ENCODE measurements around the gene PNCK. TPM values are rescaled to one million over a fixed set of nuclear protein-coding genes. Genes with fewer than 3 reads are reported as not detected.
"Not testable (repeated sequence)": the region's sequence is repeated elsewhere in the genome, so short reads cannot be mapped to it uniquely, and the experiment has no call there.

The PNCK gene
- total RNA-seq, 4 donors from 2014 or later: 0.46 to 0.60 TPM; not detected in 2

- TF ChIP-seq CTCF (IDR thresholded peaks at IDR 0.05): no peak
- ATAC-seq (ENCODE audit: low FRiP score): no peak
- DNase-seq (ENCODE audit: low spot score): no peak
Observed at GRCh38 chrX:153688071-153688470, 14.5 kb upstream of the PNCK start.

GRCh38 chrX:153687121-153688039 is 13.8 kb upstream of the PNCK start, which contains the start of gene SLC6A8:
TSS of gene SLC6A8 (plus strand) at chrX:153687926. CDS start at chrX:153688575, 649 bp downstream.
- DNase-seq (ENCODE audit: low spot score) (peak; percentile 34), ATAC-seq (ENCODE audit: low FRiP score) (peak; percentile 47)
- no peak for TF ChIP-seq CTCF (IDR thresholded peaks at IDR 0.05)

GRCh38 chrX:153686711-153687110 is 13.1 kb upstream of the PNCK start:
- no peak for ATAC-seq (ENCODE audit: low FRiP score)

GRCh38 chrX:153685751-153686696 is 12.4 kb upstream of the PNCK start:
- ATAC-seq (ENCODE audit: low FRiP score): no peak
- TF ChIP-seq CTCF (IDR thresholded peaks at IDR 0.05): no peak
- no peak for DNase-seq (ENCODE audit: low spot score)

More at GRCh38 chrX:153686711-153687110, 13.1 kb upstream of the PNCK start:
- no peak for TF ChIP-seq CTCF (IDR thresholded peaks at IDR 0.05)
- DNase-seq (ENCODE audit: low spot score): no peak

- TF ChIP-seq CTCF (IDR thresholded peaks at IDR 0.05): no peak
- no peak for DNase-seq (ENCODE audit: low spot score)
- no peak for ATAC-seq (ENCODE audit: low FRiP score)
Observed at GRCh38 chrX:153685156-153685536, 11.5 kb upstream of the PNCK start.

GRCh38 chrX:153684467-153685155 is 11.0 kb upstream of the PNCK start:
- ATAC-seq (ENCODE audit: low FRiP score) (no peak), DNase-seq (ENCODE audit: low spot score) (no peak)
- TF ChIP-seq CTCF (IDR thresholded peaks at IDR 0.05): no peak

GRCh38 chrX:153683486-153683885 is 9.9 kb upstream of the PNCK start:
- ATAC-seq (ENCODE audit: low FRiP score); DNase-seq (ENCODE audit: low spot score): not testable (repeated sequence)

Measured in omental fat pad (tissue), 4 donors.